ENCODE measurements around the gene OOSP2.

OOSP2 gene

GRCh38 chr11:60080535-60080934 lies 40.3 kb downstream of the OOSP2 start:
- no peak for DNase-seq

DNA sequence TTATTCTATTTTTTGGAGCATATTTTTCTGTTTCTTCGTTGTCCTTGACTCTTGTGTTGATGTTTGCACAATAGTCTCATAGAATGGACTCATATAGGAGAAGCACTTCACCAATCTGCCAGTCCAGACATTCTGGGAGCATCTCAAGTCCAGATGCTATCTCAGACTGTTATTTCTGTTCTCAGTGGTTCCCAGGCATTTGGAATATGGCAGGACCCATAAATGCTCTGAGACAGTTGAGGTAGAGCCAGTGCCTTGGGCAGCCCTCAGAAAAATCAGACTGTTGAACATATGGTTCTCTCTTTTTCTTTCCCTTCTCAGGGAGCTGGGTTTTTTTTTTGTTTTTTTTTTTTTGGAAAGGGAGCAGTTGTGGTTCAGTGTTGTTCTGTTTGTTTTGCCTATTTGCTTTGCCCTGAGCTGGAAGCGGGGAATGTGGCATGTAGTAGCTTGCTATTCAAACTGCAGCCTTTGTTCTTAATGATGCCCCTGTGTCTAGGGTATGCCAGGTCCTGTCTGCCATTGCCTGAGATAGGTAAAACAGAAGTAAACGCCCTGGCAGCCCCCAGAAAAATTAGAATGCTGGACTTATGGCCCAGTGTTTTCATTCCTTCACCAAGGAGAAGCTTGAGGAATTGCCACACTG lies 44.5 kb downstream of the OOSP2 start:
- DNase-seq: no peak

- no peak for DNase-seq
Observed at GRCh38 chr11:60085909-60086308, 45.7 kb downstream of the OOSP2 start.

DNA sequence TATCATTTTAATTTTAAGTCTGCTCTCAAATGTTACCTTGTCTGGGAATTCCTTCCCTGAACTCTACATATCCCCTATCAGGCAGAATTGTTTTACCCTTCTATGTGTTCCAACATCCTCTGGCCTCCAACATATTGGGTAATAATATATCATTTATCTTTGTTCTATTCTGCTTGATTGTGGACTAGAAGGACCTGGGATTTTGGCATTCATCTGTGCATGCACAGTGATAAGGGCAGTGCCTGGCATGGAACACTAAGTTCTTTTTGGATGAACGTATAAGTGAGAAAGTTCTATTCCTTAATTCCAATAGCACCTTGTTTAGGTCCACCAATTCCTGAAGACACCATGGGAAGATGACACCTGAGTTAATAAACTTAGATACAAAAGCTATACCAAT lies 47.0 kb downstream of the OOSP2 start:
- DNase-seq: no peak

DNA sequence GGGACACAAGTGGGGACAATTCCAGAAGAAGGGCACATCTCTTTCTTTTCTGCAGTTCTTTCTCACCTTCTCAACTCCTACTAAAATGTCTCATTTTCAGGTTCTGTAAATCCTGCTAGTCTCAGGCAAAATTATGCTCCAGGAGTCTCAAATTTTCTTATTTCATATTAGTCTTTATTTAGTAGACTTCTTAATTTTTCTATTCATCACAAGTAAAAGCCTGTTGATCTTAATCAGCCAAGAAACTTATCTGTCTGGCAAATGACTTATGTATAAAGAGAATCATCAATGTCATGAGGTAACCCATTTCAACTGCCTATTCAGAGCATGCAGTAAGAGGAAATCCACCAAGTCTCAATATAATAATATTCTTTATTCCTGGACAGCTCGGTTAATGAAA lies 48.2 kb downstream of the OOSP2 start, which contains the start of gene MS4A2:
Gene MS4A2, plus strand, starts transcription at position 301 of the 400 bp plus-strand sequence. CDS start 102 bp downstream, outside the sequence.
- no peak for DNase-seq

GRCh38 chr11:60095477-60096120 lies 55.4 kb downstream of the OOSP2 start:
- no peak for DNase-seq

GRCh38 chr11:60097189-60097588 lies 57.0 kb downstream of the OOSP2 start:
- DNase-seq: no peak

Data from fibroblast of skin of scalp (primary cell).